SK-N-SH (cell line): ENCODE data around the gene HDGFL2. TPM values are rescaled to one million over a fixed set of nuclear protein-coding genes. Genes with fewer than 3 reads are reported as not detected.

Experiments
- CTCF ChIA-PET: fragments of 300-600, 350-600 bp; formaldehyde crosslinking; extraction: SDS; loops from one replicate; lab custom pipeline; 2021; lab: Yijun Ruan, JAX
- POLR2A ChIA-PET: fragments of 350-600 bp; sonication (Branson Sonifier 250); formaldehyde crosslinking; extraction: SDS; loops from one replicate; lab custom pipeline; 2020; ENCODE audit warnings: antibody characterized with exemption, inconsistent platforms; lab: Yijun Ruan, JAX
- DNase-seq: peaks from one replicate; pipeline ENCODE4 v3.0.0; 2012
- H2AFZ ChIP-seq: fragments of 200-600 bp; sonication (generic); 2 replicates; pipeline ENCODE4 v1.8.1; 2016; ENCODE audit warnings: antibody characterized with exemption, mild to moderate bottlenecking, low read depth
- H3F3A ChIP-seq: fragments of 200-600 bp; sonication (generic); replicated peaks from 2 replicates; pipeline ENCODE3; 2016; ENCODE audit warnings: antibody characterized with exemption, mild to moderate bottlenecking; ENCODE audit not compliant: insufficient read depth
- H3K27ac ChIP-seq, 2 experiments: fragments of 200-500 bp in 1 of 2; fragments of 200-600 bp in 1 of 2; sonication (Bioruptor generic) in 1 of 2; sonication (generic), shearing (Covaris generic) in 1 of 2; 2 replicates each; pipeline versions ENCODE4 v1.5.1 to v1.6.1; 2014 to 2016; ENCODE audit warnings: low read depth in 2 of 2, inconsistent platforms in 1 of 2, low read length in 1 of 2, mild to moderate bottlenecking in 1 of 2, mixed read lengths in 1 of 2
- H3K27me3 ChIP-seq: fragments of 200-600 bp; sonication (generic), shearing (Covaris generic); 2 replicates; pipeline ENCODE4 v1.6.1; 2016; ENCODE audit warnings: mixed run types; ENCODE audit not compliant: insufficient read depth
- H3K36me3 ChIP-seq, 2 experiments: fragments of 200-500 bp in 1 of 2; fragments of 200-600 bp in 1 of 2; sonication (Bioruptor generic) in 1 of 2; sonication (generic) in 1 of 2; replicated peaks in 1 of 2; 2 replicates each; pipeline versions ENCODE3 to v1.5.1; 2014 to 2016; ENCODE audit warnings: low read length in 1 of 2, mild to moderate bottlenecking in 1 of 2; ENCODE audit not compliant: insufficient read depth in 2 of 2, control insufficient read depth in 1 of 2
- H3K4me1 ChIP-seq, 2 experiments: fragments of 200-500 bp in 1 of 2; fragments of 200-600 bp in 1 of 2; sonication (Bioruptor generic) in 1 of 2; sonication (generic), shearing (Covaris generic) in 1 of 2; 2 replicates each; pipeline versions ENCODE4 v1.5.1 to v1.6.1; 2014 to 2016; ENCODE audit warnings: low read depth in 1 of 2, low read length in 1 of 2, mixed run types in 1 of 2; ENCODE audit not compliant: insufficient read depth in 2 of 2, control insufficient read depth in 1 of 2
- H3K4me2 ChIP-seq: fragments of 200-600 bp; sonication (generic), shearing (Covaris generic); 2 replicates; pipeline ENCODE4 v1.6.1; 2017; ENCODE audit warnings: mixed run types
- H3K4me3 ChIP-seq, 2 experiments: fragments of 200-500 bp in 1 of 2; fragments of 200-600 bp in 1 of 2; sonication (Bioruptor generic) in 1 of 2; sonication (generic), shearing (Covaris generic) in 1 of 2; 2 replicates each; pipeline versions ENCODE4 v1.5.1 to v1.8.1; 2014 to 2016; ENCODE audit warnings: low read depth in 2 of 2, inconsistent platforms in 1 of 2, low read length in 1 of 2, mild to moderate bottlenecking in 1 of 2, mixed read lengths in 1 of 2, moderate library complexity in 1 of 2
- H3K79me2 ChIP-seq: fragments of 200-600 bp; sonication (generic); 2 replicates; pipeline ENCODE4 v1.8.1; 2017; ENCODE audit warnings: mild to moderate bottlenecking; ENCODE audit not compliant: insufficient read depth
- H3K9ac ChIP-seq: fragments of 200-600 bp; sonication (generic); 2 replicates; pipeline ENCODE4 v1.6.1; 2017; ENCODE audit warnings: mixed run types
- H3K9me2 ChIP-seq: fragments of 200-600 bp; sonication (generic); 2 replicates; pipeline ENCODE4 v1.6.1; 2017; ENCODE audit warnings: mixed run types
- H3K9me3 ChIP-seq: fragments of 200-600 bp; sonication (generic); 2 replicates; pipeline ENCODE4 v1.6.1; 2017; ENCODE audit warnings: mixed run types, mild to moderate bottlenecking, moderate library complexity
- H4K20me1 ChIP-seq: fragments of 200-600 bp; sonication (generic); 2 replicates; pipeline ENCODE4 v1.6.1; 2017; ENCODE audit warnings: mild to moderate bottlenecking, mixed run types; ENCODE audit not compliant: insufficient read depth
- CHD2 ChIP-seq: fragments of 150-350 bp; IDR thresholded peaks from 2 replicates; pipeline ENCODE4 v1.6.1; 2018; ENCODE audit warnings: low read length; ENCODE audit not compliant: partially characterized antibody
- FOXJ3 ChIP-seq: sonication (generic); formaldehyde crosslinking; IDR thresholded peaks from 2 replicates; pipeline ENCODE4 v1.5.1; 2020; ENCODE audit warnings: mild to moderate bottlenecking, missing genetic modification reagents
- FOXM1 ChIP-seq: IDR thresholded peaks from 2 replicates; pipeline ENCODE4 v1.4.0; 2012; ENCODE audit warnings: low read depth, mild to moderate bottlenecking
- MEF2A ChIP-seq: IDR thresholded peaks from 2 replicates; pipeline ENCODE4 v1.4.0; 2012; ENCODE audit warnings: low read depth, borderline replicate concordance
- MXI1 ChIP-seq: IDR thresholded peaks from 2 replicates; pipeline ENCODE4 v1.6.1; 2012; ENCODE audit warnings: mild to moderate bottlenecking, low read depth, low read length, improper control_type of control experiment
- PBX3 ChIP-seq: IDR thresholded peaks from 2 replicates; pipeline ENCODE4; 2012
- POLR2AphosphoS5 ChIP-seq: IDR thresholded peaks from 2 replicates; pipeline ENCODE4 v1.6.1; 2012; ENCODE audit warnings: low read depth, low read length
- RAD21 ChIP-seq: IDR thresholded peaks from 2 replicates; pipeline ENCODE4 v1.6.1; 2012; ENCODE audit warnings: mild to moderate bottlenecking, low read length
- RFX5 ChIP-seq: IDR thresholded peaks from 2 replicates; pipeline ENCODE4 v1.6.1; 2012; ENCODE audit warnings: mild to moderate bottlenecking, improper control_type of control experiment, low read length
- RXRA ChIP-seq: IDR thresholded peaks from 2 replicates; pipeline ENCODE4 v1.4.0; 2012; ENCODE audit warnings: low read depth, mild to moderate bottlenecking, borderline replicate concordance
- SIN3A ChIP-seq: IDR thresholded peaks from 2 replicates; pipeline ENCODE4 v1.6.1; 2012; ENCODE audit warnings: low read depth, mild to moderate bottlenecking, low read length, moderate library complexity, borderline replicate concordance
- TCF12 ChIP-seq: IDR thresholded peaks from 2 replicates; pipeline ENCODE4 v1.4.0; 2012
- TEAD4 ChIP-seq: IDR thresholded peaks from 2 replicates; pipeline ENCODE4 v1.4.0; 2012; ENCODE audit warnings: mild to moderate bottlenecking, borderline replicate concordance; ENCODE audit not compliant: insufficient read depth
- YY1 ChIP-seq: IDR thresholded peaks from 2 replicates; pipeline ENCODE4 v1.4.0; 2012; ENCODE audit warnings: low read depth, mild to moderate bottlenecking
- WGBS: methylation state at CpG from one replicate; pipeline ENCODE4 v1.1.6; 2017; ENCODE audit warnings: low lambda C conversion rate; 5-methylcytosine and 5-hydroxymethylcytosine counted together
- polyA plus RNA-seq, 3 experiments: library from polyadenylated mRNA; depleted of rRNA; stranded (reverse); fragments of >200 nt; gene quantifications; 2 replicates each; pipeline ENCODE4 v1.2.3, GENCODE V29; 2012
- TF ChIP-seq, protein P1 (sequence below): fragments of 200-600 bp; sonication (generic); IDR thresholded peaks from 2 replicates; pipeline ENCODE4 v1.6.1; 2017; ENCODE audit warnings: antibody characterized with exemption, mild to moderate bottlenecking, moderate library complexity
- TF ChIP-seq, protein P2 (sequence below): IDR thresholded peaks from 2 replicates; pipeline ENCODE4 v1.4.0; 2012; ENCODE audit warnings: low read depth, borderline replicate concordance
- TF ChIP-seq, protein P3 (sequence below): fragments of 150-350 bp; IDR thresholded peaks from 2 replicates; pipeline ENCODE4 v1.6.1; 2016; ENCODE audit warnings: mild to moderate bottlenecking, low read depth, low read length

HDGFL2 gene
- polyA plus RNA-seq, 1 of the 3 experiments (the other 2 are of a cell fraction): 77.8 TPM

DNA sequence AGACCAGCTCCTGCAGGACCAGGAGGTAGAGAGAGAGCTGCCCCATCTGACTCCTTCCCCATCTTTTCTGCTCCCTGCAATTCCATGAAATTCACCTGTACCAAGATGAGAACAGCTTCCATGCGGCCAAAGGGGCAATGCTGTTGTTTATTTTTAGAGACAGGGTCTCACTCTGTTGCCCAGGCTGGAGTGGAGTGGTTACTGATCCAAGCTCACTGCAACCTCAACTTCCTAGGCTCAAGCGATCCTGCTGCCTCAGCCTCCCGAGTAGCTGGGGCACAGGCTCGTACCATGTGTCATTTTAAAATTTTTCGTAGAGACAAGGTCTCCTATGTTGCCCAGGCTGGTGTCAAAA lies 49.8 kb downstream of the HDGFL2 start (continued):
- TF ChIP-seq, protein P1, sequence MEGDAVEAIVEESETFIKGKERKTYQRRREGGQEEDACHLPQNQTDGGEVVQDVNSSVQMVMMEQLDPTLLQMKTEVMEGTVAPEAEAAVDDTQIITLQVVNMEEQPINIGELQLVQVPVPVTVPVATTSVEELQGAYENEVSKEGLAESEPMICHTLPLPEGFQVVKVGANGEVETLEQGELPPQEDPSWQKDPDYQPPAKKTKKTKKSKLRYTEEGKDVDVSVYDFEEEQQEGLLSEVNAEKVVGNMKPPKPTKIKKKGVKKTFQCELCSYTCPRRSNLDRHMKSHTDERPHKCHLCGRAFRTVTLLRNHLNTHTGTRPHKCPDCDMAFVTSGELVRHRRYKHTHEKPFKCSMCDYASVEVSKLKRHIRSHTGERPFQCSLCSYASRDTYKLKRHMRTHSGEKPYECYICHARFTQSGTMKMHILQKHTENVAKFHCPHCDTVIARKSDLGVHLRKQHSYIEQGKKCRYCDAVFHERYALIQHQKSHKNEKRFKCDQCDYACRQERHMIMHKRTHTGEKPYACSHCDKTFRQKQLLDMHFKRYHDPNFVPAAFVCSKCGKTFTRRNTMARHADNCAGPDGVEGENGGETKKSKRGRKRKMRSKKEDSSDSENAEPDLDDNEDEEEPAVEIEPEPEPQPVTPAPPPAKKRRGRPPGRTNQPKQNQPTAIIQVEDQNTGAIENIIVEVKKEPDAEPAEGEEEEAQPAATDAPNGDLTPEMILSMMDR: no peak
- TF ChIP-seq CHD2 (no peak), RAD21 (no peak), YY1 (no peak), MEF2A (no peak), RXRA (no peak), RFX5 (no peak), PBX3 (no peak), MXI1 (no peak)
- TF ChIP-seq, protein P2, sequence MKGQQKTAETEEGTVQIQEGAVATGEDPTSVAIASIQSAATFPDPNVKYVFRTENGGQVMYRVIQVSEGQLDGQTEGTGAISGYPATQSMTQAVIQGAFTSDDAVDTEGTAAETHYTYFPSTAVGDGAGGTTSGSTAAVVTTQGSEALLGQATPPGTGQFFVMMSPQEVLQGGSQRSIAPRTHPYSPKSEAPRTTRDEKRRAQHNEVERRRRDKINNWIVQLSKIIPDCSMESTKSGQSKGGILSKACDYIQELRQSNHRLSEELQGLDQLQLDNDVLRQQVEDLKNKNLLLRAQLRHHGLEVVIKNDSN: no peak
- TF ChIP-seq, all 33 proteins: peak for 0

GRCh38 chr19:4522291-4523002 lies 50.4 kb downstream of the HDGFL2 start:
- ChIA-PET POLR2A (no interaction called here), CTCF (interaction anchor here (0.6 to 7.2 kb wide), 20 partner anchors 7 to 255 kb away, joined by 3 to 78 read pairs (median 5); partner anchors contain the start of genes LRG1 and PLIN5)
- H3K9ac ChIP-seq: no peak overlapping the region
- H3K27ac ChIP-seq: no peak overlapping the region
- no peaks in the 10 kb centered on the region for H3K79me2 ChIP-seq
- DNase-seq: no peak
- no peak overlapping the region for H3K4me3 ChIP-seq
- no peaks in the 10 kb centered on the region for H3F3A ChIP-seq
- no peaks in the 10 kb centered on the region for H4K20me1 ChIP-seq
- H3K4me2 ChIP-seq: no peak overlapping the region
- TF ChIP-seq, protein P3, sequence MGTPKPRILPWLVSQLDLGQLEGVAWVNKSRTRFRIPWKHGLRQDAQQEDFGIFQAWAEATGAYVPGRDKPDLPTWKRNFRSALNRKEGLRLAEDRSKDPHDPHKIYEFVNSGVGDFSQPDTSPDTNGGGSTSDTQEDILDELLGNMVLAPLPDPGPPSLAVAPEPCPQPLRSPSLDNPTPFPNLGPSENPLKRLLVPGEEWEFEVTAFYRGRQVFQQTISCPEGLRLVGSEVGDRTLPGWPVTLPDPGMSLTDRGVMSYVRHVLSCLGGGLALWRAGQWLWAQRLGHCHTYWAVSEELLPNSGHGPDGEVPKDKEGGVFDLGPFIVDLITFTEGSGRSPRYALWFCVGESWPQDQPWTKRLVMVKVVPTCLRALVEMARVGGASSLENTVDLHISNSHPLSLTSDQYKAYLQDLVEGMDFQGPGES: no peak
- TF ChIP-seq SIN3A (no peak), FOXM1 (no peak), TEAD4 (no peak), CHD2 (no peak), MXI1 (no peak), TCF12 (no peak), POLR2AphosphoS5 (no peak), FOXJ3 (CRISPR knock-in tag) (no peak)
- TF ChIP-seq, protein P2: no peak
- H3K9me2 ChIP-seq: no peaks in the 10 kb centered on the region
- no peaks in the 10 kb centered on the region; a peak in 1 of 4 replicates for H3K4me1 ChIP-seq
- no peaks in the 10 kb centered on the region for H3K27me3 ChIP-seq
- 80% methylated on average over 13 of the region's 15 CpGs for WGBS
- H3K36me3 ChIP-seq: no peaks in the 10 kb centered on the region
- H2AFZ ChIP-seq: no peak overlapping the region
- H3K9me3 ChIP-seq: no peaks in the 10 kb centered on the region
